ENCODE results near the gene MYL5.

DNA sequence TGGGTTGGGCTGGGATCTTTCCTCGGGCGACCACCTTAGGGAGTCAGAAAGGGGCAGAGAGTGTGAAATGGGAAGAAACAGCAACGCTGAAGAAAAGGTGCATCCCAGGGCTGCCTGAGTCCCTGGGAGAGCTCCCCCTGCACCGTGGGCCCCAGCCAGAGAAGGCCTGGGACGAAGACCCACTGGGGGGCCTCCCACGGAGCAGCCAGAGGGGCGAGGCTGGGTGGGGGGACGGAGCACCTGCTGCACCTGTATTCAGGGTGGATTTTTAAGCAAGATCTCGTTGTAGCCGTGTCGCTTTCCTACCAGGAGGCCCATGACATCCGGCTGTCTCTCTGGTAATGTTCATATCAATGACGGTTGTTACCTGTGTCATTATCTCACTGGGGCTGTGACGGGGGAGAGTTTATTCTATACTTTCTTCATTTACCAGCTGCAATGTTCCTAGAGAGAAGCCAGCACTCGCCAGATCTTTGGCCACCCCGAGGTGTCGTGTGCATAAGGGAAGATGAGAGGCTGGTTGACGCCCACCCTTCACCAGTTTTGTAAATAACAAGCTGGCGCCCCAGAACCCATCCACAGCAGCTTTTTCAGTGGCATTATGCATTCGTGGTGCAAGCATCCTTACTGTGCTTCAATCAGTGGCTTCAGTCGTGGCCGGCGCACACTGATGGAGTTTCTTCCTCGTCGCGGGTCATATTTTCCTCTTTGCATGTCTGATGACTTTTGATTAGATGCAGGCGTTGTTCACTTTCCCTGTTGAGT lies 25.7 kb downstream of the MYL5 start:
- TF ChIP-seq, protein P1, sequence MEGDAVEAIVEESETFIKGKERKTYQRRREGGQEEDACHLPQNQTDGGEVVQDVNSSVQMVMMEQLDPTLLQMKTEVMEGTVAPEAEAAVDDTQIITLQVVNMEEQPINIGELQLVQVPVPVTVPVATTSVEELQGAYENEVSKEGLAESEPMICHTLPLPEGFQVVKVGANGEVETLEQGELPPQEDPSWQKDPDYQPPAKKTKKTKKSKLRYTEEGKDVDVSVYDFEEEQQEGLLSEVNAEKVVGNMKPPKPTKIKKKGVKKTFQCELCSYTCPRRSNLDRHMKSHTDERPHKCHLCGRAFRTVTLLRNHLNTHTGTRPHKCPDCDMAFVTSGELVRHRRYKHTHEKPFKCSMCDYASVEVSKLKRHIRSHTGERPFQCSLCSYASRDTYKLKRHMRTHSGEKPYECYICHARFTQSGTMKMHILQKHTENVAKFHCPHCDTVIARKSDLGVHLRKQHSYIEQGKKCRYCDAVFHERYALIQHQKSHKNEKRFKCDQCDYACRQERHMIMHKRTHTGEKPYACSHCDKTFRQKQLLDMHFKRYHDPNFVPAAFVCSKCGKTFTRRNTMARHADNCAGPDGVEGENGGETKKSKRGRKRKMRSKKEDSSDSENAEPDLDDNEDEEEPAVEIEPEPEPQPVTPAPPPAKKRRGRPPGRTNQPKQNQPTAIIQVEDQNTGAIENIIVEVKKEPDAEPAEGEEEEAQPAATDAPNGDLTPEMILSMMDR (IDR thresholded peaks at IDR 0.05; ENCODE audit: borderline replicate concordance, extremely low read depth, low read length, poor library complexity, severe bottlenecking) = no peak
- TF ChIP-seq EZH2 (IDR thresholded peaks at IDR 0.05; ENCODE audit: borderline replicate concordance, low read depth, low read length, severe bottlenecking) = no peak
